Measurements from ENCODE around the gene HOXC5.
"Not testable (repeated sequence)": the region's sequence is repeated elsewhere in the genome, so short reads cannot be mapped to it uniquely, and the experiment has no call there.

The HOXC5 gene

DNA sequence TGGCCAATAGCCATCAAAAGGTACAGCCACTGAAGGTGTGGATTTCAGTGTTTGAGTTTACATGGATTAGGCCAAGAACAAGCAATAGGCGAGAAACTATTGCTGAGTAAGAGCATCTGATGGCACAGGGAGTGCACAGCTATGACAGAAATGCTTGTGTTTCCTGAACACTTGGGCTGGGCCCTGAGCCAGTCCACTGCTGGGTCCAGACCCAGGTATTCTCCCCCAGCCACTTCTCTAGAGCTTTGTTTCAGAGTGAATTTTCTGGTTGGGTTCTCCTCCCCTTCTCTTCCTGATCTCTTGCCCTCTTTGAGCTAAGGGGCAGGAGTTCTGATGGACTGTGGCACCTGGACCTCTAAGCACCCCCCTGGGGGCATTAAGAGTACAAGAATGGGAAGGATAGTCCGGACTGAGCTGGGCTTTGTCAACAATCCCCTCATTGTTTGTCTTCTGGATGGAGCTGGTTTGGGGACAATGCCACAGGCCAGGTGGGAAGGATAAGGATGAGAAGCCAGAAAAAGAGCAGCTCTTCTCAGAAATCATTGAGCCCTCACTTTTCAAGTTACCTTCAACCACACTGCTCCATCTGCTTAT lies 8.3 kb downstream of the HOXC5 start:
- H3K4me3 ChIP-seq (ENCODE audit: low read length), result no peak overlapping the region
- no peaks in the 10 kb centered on the region for H3K27me3 ChIP-seq (ENCODE audit: control insufficient read depth, insufficient read depth, low read length)
- H3K36me3 ChIP-seq (ENCODE audit: insufficient read depth, low read length), result peaks cover 3% of the 10 kb centered on the region
- H3K9ac ChIP-seq (ENCODE audit: low read depth, low read length), result no peak overlapping the region
- no peak overlapping the region for H3K4me2 ChIP-seq (ENCODE audit: low read length)
- peaks cover 39% of the 10 kb centered on the region for H3K4me1 ChIP-seq (ENCODE audit: control insufficient read depth, insufficient read depth, low read length)
- no peaks in the 10 kb centered on the region for H3K9me3 ChIP-seq (replicated peaks; ENCODE audit: low read length)

DNA sequence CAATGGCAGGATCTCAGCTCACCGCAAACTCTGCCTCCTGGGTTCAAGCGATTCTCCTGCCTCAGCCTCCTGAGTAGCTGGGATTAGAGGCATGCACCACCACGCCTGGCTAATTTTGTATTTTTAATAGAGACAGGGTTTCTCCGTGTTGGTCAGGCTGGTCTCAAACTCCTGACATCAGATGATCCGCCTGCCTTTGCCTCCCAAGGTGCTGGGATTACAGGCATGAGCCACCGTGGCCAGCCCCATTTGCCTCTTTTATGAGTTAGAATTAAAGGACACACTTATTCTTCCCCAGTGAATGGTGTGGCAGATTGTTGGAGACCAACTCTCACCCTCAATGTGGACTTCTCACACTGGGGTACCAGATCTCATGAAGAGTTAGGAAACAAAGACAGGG lies 9.2 kb downstream of the HOXC5 start:
- not testable (repeated sequence) for H3K36me3 ChIP-seq (ENCODE audit: insufficient read depth, low read length); H3K4me3 ChIP-seq (ENCODE audit: low read length); H3K4me2 ChIP-seq (ENCODE audit: low read length); H3K9me3 ChIP-seq (replicated peaks; ENCODE audit: low read length); H3K9ac ChIP-seq (ENCODE audit: low read depth, low read length); H3K27me3 ChIP-seq (ENCODE audit: control insufficient read depth, insufficient read depth, low read length)
- peaks cover 31% of the 10 kb centered on the region for H3K4me1 ChIP-seq (ENCODE audit: control insufficient read depth, insufficient read depth, low read length)

DNA sequence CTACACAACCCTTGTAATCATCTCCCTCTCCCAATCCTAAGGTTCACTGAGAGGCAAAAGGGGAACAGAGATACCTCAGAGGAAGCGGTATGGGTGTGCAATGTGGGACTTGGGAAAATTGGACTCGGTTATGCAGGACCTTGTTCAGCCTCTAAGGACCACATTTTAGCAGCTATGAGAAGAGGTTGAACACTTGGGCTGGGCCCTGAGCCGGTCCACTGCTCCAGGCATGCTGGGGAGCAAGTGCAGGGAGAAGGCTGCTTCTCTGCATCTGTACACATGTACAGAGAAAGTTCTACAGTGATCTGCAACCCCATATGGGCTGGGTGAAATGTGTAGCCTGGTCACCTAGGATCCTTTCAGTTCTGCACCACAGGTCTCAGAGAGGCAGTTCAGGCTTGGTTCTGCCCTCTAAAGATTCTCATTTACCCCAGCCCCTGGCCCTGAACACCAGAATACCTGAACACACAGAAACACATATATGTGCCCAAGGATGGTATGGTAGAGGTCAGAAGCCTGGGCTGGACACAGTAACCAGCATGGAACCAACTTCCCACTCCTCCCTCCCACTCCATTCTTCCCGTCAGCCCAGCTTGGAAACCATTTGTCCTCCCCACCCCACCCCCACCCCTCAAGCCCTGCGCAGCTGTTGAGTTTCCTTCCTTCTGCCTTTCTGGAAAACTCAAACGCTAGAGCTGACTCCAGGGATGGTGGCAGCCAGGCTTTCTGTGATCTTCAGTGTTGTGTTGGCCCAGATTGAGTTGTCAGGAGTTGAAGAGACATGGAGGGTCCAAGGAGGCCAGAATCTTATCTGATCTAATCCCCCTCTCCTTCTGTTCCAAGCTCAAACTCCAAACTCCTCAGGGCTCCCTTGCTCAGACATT lies 10.4 kb downstream of the HOXC5 start:
- peaks cover 28% of the 10 kb centered on the region for H3K4me1 ChIP-seq (ENCODE audit: control insufficient read depth, insufficient read depth, low read length)
- H3K4me3 ChIP-seq (ENCODE audit: low read length), result no peak overlapping the region
- peak overlapping the region; percentile 3 for H3K4me2 ChIP-seq (ENCODE audit: low read length)
- H3K36me3 ChIP-seq (ENCODE audit: insufficient read depth, low read length), result no peaks in the 10 kb centered on the region
- no peaks in the 10 kb centered on the region for H3K9me3 ChIP-seq (replicated peaks; ENCODE audit: low read length)
- no peak overlapping the region for H3K9ac ChIP-seq (ENCODE audit: low read depth, low read length)
- H3K27me3 ChIP-seq (ENCODE audit: control insufficient read depth, insufficient read depth, low read length), result no peaks in the 10 kb centered on the region

DNA sequence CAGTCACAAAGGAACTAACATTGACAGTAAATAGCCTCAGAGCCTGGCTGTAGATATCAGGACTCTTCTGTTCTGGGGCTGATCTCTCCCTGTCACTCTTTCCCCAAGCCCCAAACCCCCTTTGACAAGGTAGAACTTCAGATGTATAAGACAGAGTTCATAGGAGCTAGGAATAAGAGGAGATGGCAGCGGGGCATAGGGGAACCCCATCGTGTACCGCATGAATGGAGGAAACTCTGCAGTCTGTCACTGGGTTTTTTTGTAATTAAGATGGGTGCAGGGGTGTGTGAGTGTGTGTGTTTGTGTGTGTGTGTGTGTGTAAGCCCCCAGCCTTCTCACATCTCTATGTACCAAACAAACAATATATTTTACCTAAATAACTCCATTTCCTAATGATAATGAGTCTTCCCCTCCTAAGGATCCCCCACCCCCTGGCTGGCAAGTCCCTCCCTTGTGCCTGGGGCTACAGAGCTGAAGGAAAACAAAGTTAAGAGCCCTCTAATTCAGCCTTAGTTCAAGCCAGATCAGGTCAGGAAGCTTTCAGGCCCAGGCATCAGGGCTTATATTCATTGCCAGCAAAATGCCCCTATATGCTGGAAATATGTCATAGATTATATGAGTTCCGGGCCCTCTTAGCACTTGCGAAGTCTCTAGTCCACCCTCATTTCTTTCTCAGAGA lies 11.7 kb downstream of the HOXC5 start:
- Histone ChIP-seq H3K27me3 (ENCODE audit: control insufficient read depth, insufficient read depth, low read length) (no peaks in the 10 kb centered on the region), H3K9ac (ENCODE audit: low read depth, low read length) (no peak overlapping the region), H3K4me2 (ENCODE audit: low read length) (no peak overlapping the region), H3K36me3 (ENCODE audit: insufficient read depth, low read length) (no peaks in the 10 kb centered on the region), H3K4me3 (ENCODE audit: low read length) (no peak overlapping the region), H3K4me1 (ENCODE audit: control insufficient read depth, insufficient read depth, low read length) (peaks cover 21% of the 10 kb centered on the region), H3K9me3 (replicated peaks; ENCODE audit: low read length) (no peaks in the 10 kb centered on the region)

DNA sequence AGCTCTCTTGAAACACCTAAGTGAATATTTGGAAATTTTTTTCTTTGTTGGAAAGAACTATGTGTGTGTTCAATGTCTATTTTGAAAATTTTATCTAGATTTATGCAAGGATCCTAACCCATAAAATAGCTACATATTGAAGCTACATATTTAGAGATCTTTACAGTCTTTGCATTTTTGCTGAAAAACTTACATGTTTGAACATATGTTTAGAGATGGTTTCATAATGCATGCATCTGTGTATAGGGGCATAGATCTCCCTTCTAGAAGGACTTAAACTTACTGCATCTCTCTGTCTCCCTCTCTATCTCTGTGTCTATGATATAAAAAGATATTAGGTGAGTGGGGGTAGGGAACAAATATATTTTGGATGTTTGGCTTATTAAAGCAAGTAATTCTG lies 12.6 kb downstream of the HOXC5 start:
- H3K4me1 ChIP-seq (ENCODE audit: control insufficient read depth, insufficient read depth, low read length), result peaks cover 20% of the 10 kb centered on the region
- no peak overlapping the region for H3K9ac ChIP-seq (ENCODE audit: low read depth, low read length)
- H3K27me3 ChIP-seq (ENCODE audit: control insufficient read depth, insufficient read depth, low read length), result no peaks in the 10 kb centered on the region
- no peaks in the 10 kb centered on the region for H3K9me3 ChIP-seq (replicated peaks; ENCODE audit: low read length)
- no peak overlapping the region for H3K4me3 ChIP-seq (ENCODE audit: low read length)
- no peak overlapping the region for H3K4me2 ChIP-seq (ENCODE audit: low read length)
- H3K36me3 ChIP-seq (ENCODE audit: insufficient read depth, low read length), result no peaks in the 10 kb centered on the region

DNA sequence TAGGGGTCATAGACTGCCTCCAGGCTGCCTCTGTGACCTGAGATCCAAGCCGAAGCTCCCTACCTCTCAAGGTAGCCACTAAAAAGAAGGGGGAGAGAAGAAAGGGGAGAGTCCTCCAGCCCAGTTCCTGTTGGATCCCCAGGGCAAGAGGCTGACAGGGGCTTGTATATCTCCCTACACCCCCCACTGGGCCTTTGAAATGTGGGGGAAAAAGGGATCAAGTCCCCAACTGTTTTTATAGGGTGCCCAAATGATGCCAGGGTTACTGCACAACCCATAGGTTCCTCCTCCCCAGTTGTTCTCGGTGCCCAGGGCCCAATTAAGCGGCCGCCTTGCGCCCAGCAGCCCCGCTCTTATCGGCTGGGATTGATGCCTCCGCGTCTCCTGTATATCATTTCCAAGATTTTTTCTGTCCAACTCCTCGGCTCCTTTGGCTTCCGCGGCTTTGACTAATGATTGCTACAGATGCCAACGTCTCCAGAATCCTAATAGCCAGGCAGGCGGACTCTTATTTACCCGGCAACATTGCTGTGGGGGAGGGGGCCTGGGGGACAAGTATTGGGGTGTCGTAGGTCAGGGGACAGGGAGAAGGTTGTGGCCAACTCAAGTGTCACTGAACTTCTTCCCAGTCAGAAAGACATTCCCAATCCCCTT lies 13.1 kb downstream of the HOXC5 start:
- Histone ChIP-seq H3K9me3 (replicated peaks; ENCODE audit: low read length) (no peaks in the 10 kb centered on the region), H3K27me3 (ENCODE audit: control insufficient read depth, insufficient read depth, low read length) (no peaks in the 10 kb centered on the region), H3K36me3 (ENCODE audit: insufficient read depth, low read length) (no peaks in the 10 kb centered on the region), H3K9ac (ENCODE audit: low read depth, low read length) (no peak overlapping the region), H3K4me1 (ENCODE audit: control insufficient read depth, insufficient read depth, low read length) (peaks cover 26% of the 10 kb centered on the region), H3K4me2 (ENCODE audit: low read length) (no peak overlapping the region), H3K4me3 (ENCODE audit: low read length) (no peak overlapping the region)

DNA sequence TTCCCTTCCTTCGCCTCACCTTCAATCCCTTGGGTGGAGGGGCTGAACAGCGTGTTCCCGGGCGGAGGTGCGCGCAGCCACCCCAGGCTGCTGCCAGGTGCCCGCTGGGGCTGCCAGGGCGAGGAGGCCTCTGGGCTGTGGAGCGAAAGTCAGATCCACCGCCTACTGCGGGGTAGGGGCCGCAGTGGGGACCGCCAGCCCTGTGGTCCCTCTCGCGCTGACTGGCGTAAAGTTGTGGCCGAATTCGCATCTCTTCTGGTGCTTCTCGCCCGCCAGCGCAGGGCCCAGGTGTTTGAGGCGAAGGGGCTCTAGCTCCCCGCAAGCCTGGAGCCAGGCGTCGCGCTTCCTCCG lies 13.9 kb downstream of the HOXC5 start:
- H3K4me3 ChIP-seq (ENCODE audit: low read length), result no peak overlapping the region
- H3K9me3 ChIP-seq (replicated peaks; ENCODE audit: low read length), result no peaks in the 10 kb centered on the region
- H3K27me3 ChIP-seq (ENCODE audit: control insufficient read depth, insufficient read depth, low read length), result no peaks in the 10 kb centered on the region
- H3K9ac ChIP-seq (ENCODE audit: low read depth, low read length), result no peak overlapping the region
- H3K4me1 ChIP-seq (ENCODE audit: control insufficient read depth, insufficient read depth, low read length), result peaks cover 33% of the 10 kb centered on the region
- H3K4me2 ChIP-seq (ENCODE audit: low read length), result no peak overlapping the region
- H3K36me3 ChIP-seq (ENCODE audit: insufficient read depth, low read length), result no peaks in the 10 kb centered on the region

DNA sequence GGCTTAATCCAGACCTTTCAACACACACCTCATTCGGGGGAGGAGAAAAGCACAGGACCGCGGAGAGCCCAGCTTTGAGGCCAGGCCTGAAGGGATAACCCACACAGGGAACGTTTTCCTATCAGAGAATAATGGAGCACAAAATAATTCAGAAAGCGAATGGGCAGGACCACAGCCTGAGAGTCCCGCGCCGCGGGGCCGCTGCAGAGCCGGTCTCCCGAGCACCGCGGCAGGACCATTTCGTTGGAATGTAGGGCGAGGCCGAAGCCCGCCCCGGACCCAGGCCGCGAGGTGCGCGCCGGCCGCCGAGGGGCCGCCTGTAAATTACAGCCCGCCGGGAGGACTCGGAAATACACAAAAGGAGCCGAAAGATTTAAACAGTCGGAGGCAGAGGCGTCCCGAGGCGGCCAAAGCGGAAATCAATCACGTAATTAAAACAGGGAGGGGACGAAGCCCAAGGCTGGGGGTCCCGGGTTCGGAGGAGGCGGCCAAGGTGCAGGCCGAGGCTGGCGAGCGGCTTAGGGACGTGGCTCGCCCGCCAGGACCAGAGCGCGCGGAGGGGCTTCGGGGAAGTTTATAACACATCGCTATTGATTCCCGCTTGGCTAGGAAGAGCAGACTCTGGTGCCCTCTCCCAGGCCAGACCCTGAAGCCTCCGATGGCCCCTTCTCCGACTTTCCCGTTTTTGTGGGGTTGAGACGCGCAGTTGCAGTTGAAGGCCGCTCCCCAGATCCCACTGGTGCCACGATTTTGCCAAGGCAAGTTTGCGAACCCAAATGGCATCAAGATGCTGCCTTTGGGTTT lies 14.5 kb downstream of the HOXC5 start:
- H3K9me3 ChIP-seq (replicated peaks; ENCODE audit: low read length), result no peaks in the 10 kb centered on the region
- peaks cover 33% of the 10 kb centered on the region for H3K4me1 ChIP-seq (ENCODE audit: control insufficient read depth, insufficient read depth, low read length)
- H3K36me3 ChIP-seq (ENCODE audit: insufficient read depth, low read length), result no peaks in the 10 kb centered on the region
- H3K27me3 ChIP-seq (ENCODE audit: control insufficient read depth, insufficient read depth, low read length), result no peaks in the 10 kb centered on the region
- H3K9ac ChIP-seq (ENCODE audit: low read depth, low read length), result no peak overlapping the region
- H3K4me3 ChIP-seq (ENCODE audit: low read length), result no peak overlapping the region
- H3K4me2 ChIP-seq (ENCODE audit: low read length), result no peak overlapping the region

- no peaks in the 10 kb centered on the region for H3K27me3 ChIP-seq (ENCODE audit: control insufficient read depth, insufficient read depth, low read length)
- H3K9ac ChIP-seq (ENCODE audit: low read depth, low read length), result no peak overlapping the region
- H3K4me3 ChIP-seq (ENCODE audit: low read length), result no peak overlapping the region
- peaks cover 35% of the 10 kb centered on the region for H3K4me1 ChIP-seq (ENCODE audit: control insufficient read depth, insufficient read depth, low read length)
- H3K9me3 ChIP-seq (replicated peaks; ENCODE audit: low read length), result no peaks in the 10 kb centered on the region
- no peaks in the 10 kb centered on the region for H3K36me3 ChIP-seq (ENCODE audit: insufficient read depth, low read length)
- H3K4me2 ChIP-seq (ENCODE audit: low read length), result no peak overlapping the region
These were observed 15.1 kb downstream of the HOXC5 start for GRCh38 chr12:54047964-54048303.

DNA sequence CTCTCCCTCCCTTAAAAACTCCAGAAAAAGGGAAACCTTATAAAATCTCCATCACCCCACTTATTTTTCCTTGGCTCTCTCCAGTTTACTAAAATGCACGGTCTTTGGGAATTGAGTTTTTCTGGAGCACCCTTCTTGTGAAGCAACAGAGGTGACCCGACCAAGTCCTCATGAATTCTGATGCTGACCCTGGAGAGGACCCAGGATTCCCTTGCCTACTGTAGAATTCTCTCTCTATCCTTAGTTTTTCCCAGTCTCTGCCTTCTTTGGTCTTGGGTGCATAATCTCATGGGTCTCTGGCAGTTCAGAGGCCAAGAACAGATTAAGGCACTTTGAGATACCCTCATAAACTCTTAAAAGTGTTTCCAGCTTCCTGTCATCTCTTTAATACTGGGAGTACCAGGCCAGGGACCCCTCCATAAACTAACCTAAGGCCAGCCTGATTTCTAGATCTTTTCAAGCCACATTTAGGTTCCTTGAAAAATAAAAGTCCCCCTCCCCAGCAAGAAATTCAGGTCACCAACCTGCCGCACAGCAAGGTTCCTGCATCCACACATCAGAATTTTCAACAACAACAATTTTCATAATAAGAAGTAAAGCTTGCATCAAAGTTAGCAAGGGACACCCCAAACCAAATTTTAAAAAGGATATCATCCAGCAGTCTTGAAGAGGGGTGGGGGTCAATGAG lies 15.7 kb downstream of the HOXC5 start:
- Histone ChIP-seq H3K4me1 (ENCODE audit: control insufficient read depth, insufficient read depth, low read length) (peaks cover 36% of the 10 kb centered on the region), H3K4me3 (ENCODE audit: low read length) (no peak overlapping the region), H3K9ac (ENCODE audit: low read depth, low read length) (no peak overlapping the region), H3K27me3 (ENCODE audit: control insufficient read depth, insufficient read depth, low read length) (no peaks in the 10 kb centered on the region), H3K9me3 (replicated peaks; ENCODE audit: low read length) (no peaks in the 10 kb centered on the region), H3K4me2 (ENCODE audit: low read length) (no peak overlapping the region), H3K36me3 (ENCODE audit: insufficient read depth, low read length) (no peaks in the 10 kb centered on the region)
